CD4-positive, alpha-beta T cell (primary cell): Measurements from ENCODE around the gene UGT3A2. TPM values are rescaled to one million over a fixed set of nuclear protein-coding genes. Genes with fewer than 3 reads are reported as not detected.

Experiments used
- ATAC-seq: fragments of 200-7000 bp; cut with Tn5 transposase; one replicate; pipeline ENCODE4 v1.10.0; 2022; ENCODE audit warnings: mild to moderate bottlenecking; ENCODE audit not compliant: poor library complexity
- CTCF ChIA-PET: fragments of 350-600 bp; sonication (Branson Sonifier 250); formaldehyde crosslinking; loops from one replicate; lab custom pipeline; 2021; ENCODE audit warnings: antibody characterized with exemption, inconsistent platforms; lab: Charles Lee
- POLR2A ChIA-PET: fragments of 350-600 bp; sonication (Branson Sonifier 250); formaldehyde crosslinking; loops from one replicate; lab custom pipeline; 2021; ENCODE audit warnings: antibody characterized with exemption, inconsistent platforms; lab: Charles Lee
- DNase-seq, 14 experiments: peaks; one replicate each; pipeline ENCODE4 v3.0.0-alpha.2; 2013 to 2020; ENCODE audit warnings: mixed read lengths in 2 of 14
- H3K27ac ChIP-seq, 2 donors: one replicate each; pipeline versions ENCODE4 v1.5.1 to v1.7.0; 2013; ENCODE audit warnings: low read length in 2 of 2, low read depth in 1 of 2, mild to moderate bottlenecking in 1 of 2
- H3K27me3 ChIP-seq, 2 experiments: 1 replicate in 1 of 2; 2 replicates in 1 of 2; pipeline versions ENCODE4 v1.6.1 to v1.7.0; 2013; ENCODE audit warnings: low read length in 2 of 2, control low read depth in 1 of 2, mild to moderate bottlenecking in 1 of 2, moderate library complexity in 1 of 2; ENCODE audit not compliant: insufficient read depth in 2 of 2, control insufficient read depth in 1 of 2
- H3K36me3 ChIP-seq: one replicate; pipeline ENCODE4 v1.6.1; 2013; ENCODE audit warnings: low read length, control low read depth; ENCODE audit not compliant: insufficient read depth
- H3K4me1 ChIP-seq: one replicate; pipeline ENCODE4 v1.6.1; 2013; ENCODE audit warnings: low read length, control low read depth; ENCODE audit not compliant: insufficient read depth
- H3K4me3 ChIP-seq: one replicate; pipeline ENCODE4 v1.5.1; 2013; ENCODE audit warnings: mild to moderate bottlenecking, low read length, moderate library complexity
- H3K9me3 ChIP-seq, 2 experiments: 1 replicate in 1 of 2; 2 replicates in 1 of 2; pipeline versions ENCODE4 v1.6.1 to v1.7.0; 2013; ENCODE audit warnings: low read length in 2 of 2, mild to moderate bottlenecking in 2 of 2, control low read depth in 1 of 2, moderate library complexity in 1 of 2; ENCODE audit not compliant: control insufficient read depth in 1 of 2, insufficient read depth in 1 of 2
- H3K27ac Mint-ChIP-seq: one replicate; pipeline ENCODE4 v1.8.0; 2020; ENCODE audit warnings: mixed read lengths
- H3K27me3 Mint-ChIP-seq: one replicate; pipeline ENCODE4 v1.8.0; 2021; ENCODE audit warnings: mixed read lengths
- H3K36me3 Mint-ChIP-seq: one replicate; pipeline ENCODE4 v1.8.0; 2021; ENCODE audit warnings: low read depth, mixed read lengths
- H3K4me1 Mint-ChIP-seq: one replicate; pipeline ENCODE4 v1.8.0; 2021; ENCODE audit warnings: low read depth, mixed read lengths
- H3K4me3 Mint-ChIP-seq: one replicate; pipeline ENCODE4 v1.8.0; 2020; ENCODE audit warnings: mild to moderate bottlenecking, mixed read lengths
- H3K9me3 Mint-ChIP-seq: one replicate; pipeline ENCODE4 v1.8.0; 2020; ENCODE audit warnings: mixed read lengths
- intact Hi-C, 2 experiments: fragments of 100-400 bp; cut with DNase I in 1 of 2; cut with micrococcal nuclease in 1 of 2; formaldehyde crosslinking; loops; one replicate each; pipeline versions ENCODE4 v1.15.1 to v1.9.0; 2023 to 2025; cut with DNase I, micrococcal nuclease
- total RNA-seq, 174 experiments: library from RNA in 2 of 174; stranded (reverse) in 2 of 174; gene quantifications; one replicate each; pipeline ENCODE4 v1.2.3 and lab custom pipeline; 2021 to 2026
- TF ChIP-seq, protein P1 (sequence below): fragments of 200-600 bp; IDR thresholded peaks from one replicate; pipeline ENCODE4 v1.8.0; 2022; ENCODE audit warnings: antibody characterized with exemption, mild to moderate bottlenecking

Gene UGT3A2
- total RNA-seq, 2 experiments from 2014 or later: not detected

DNA sequence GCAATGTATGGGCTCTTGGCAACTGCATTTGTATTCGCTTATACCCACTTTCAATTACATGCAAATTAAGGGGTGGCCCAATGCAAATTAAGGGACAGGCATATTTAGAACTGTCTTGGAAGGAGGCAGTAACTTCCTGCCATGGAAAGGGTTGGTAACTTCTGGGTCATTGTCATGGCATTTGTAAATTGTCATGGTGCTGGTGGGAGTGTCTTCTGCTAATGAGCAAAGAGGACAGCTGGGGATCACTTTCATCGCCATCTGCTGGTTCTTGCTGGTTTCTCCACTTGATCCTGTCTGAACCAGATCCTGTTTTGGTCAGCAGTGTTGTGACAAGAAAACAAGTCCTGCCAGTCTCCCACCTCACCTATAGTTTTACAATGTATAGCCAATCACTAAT lies 23.3 kb upstream of the UGT3A2 start:
- ChIA-PET POLR2A (no interaction called here), CTCF (no interaction called here)
- ATAC-seq (no peak), DNase-seq (peak in 3 of 14 experiments; percentile 2 to 16 (median 10))
- H3K27me3 Mint-ChIP-seq: peaks cover 18% of the 10 kb centered on the region
- H3K27me3 ChIP-seq: peaks cover 0 to 6% of the 10 kb centered on the region in 2 experiments
- H3K4me1 ChIP-seq: no peaks in the 10 kb centered on the region
- H3K9me3 Mint-ChIP-seq: peaks cover 9% of the 10 kb centered on the region
- H3K4me3 Mint-ChIP-seq: no peak overlapping the region
- intact Hi-C loops: loop anchor here in 1 of 2 experiments (10.0 kb wide), 1 partner anchor 605 kb away; no protein-coding TSS in a partner anchor
- H3K9me3 ChIP-seq: peaks cover 0 to 6% of the 10 kb centered on the region in 2 experiments
- no peak overlapping the region for H3K27ac ChIP-seq
- H3K27ac Mint-ChIP-seq: no peak overlapping the region
- no peak overlapping the region for H3K4me3 ChIP-seq
- H3K36me3 ChIP-seq: no peaks in the 10 kb centered on the region
- no peaks in the 10 kb centered on the region for H3K36me3 Mint-ChIP-seq
- TF ChIP-seq, protein P1, sequence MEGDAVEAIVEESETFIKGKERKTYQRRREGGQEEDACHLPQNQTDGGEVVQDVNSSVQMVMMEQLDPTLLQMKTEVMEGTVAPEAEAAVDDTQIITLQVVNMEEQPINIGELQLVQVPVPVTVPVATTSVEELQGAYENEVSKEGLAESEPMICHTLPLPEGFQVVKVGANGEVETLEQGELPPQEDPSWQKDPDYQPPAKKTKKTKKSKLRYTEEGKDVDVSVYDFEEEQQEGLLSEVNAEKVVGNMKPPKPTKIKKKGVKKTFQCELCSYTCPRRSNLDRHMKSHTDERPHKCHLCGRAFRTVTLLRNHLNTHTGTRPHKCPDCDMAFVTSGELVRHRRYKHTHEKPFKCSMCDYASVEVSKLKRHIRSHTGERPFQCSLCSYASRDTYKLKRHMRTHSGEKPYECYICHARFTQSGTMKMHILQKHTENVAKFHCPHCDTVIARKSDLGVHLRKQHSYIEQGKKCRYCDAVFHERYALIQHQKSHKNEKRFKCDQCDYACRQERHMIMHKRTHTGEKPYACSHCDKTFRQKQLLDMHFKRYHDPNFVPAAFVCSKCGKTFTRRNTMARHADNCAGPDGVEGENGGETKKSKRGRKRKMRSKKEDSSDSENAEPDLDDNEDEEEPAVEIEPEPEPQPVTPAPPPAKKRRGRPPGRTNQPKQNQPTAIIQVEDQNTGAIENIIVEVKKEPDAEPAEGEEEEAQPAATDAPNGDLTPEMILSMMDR: no peak
- H3K4me1 Mint-ChIP-seq: no peaks in the 10 kb centered on the region

DNA sequence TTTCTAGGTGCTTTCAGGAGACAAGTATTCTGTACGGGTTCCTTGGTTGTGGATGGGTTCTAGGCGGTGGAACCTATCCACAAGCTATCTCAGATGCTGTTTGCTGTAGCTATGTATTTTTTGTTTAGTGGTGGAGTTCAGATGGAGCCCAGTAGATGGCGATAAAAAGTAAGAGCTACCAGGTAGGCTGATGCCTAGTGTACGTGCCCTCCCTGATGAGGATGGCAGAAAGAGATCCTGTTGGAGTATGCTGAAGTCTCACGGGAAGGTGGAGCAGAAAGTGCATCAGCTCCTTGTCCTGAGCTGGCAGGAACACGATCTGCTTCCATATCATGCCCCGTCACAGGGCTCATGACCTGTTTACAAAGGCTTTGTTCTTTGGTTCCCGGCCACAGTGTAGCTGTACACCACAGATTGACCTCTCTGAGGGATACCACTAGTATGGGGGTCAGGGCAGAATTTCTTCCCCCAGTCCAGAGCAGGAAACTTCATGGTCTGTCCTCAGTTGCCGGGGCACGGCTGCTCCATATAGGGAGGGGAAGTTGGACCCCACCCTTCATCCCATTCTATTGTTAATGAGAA lies 12.6 kb upstream of the UGT3A2 start:
- ATAC-seq (peak; percentile 59), DNase-seq (peak in 5 of 14 experiments; percentile 6 to 56 (median 38))
- no peak overlapping the region for H3K27ac ChIP-seq
- peaks cover 33% of the 10 kb centered on the region for H3K27me3 Mint-ChIP-seq
- H3K9me3 ChIP-seq: no peaks in the 10 kb centered on the region
- H3K4me1 Mint-ChIP-seq: no peaks in the 10 kb centered on the region
- ChIA-PET CTCF (interaction anchor here (1.0 to 1.5 kb wide), 6 partner anchors 14 to 428 kb away, joined by 3 to 4 read pairs (median 4); no protein-coding TSS in a partner anchor), POLR2A (interaction anchor here (1.1 kb wide), 1 partner anchor 72 kb away, joined by 3 read pairs; the partner anchor contains the start of genes LMBRD2 and SKP2)
- H3K4me3 Mint-ChIP-seq: no peak overlapping the region
- no peaks in the 10 kb centered on the region for H3K36me3 Mint-ChIP-seq
- peaks cover 0 to 13% of the 10 kb centered on the region in 2 experiments for H3K27me3 ChIP-seq
- H3K27ac Mint-ChIP-seq: no peak overlapping the region
- peaks cover 5% of the 10 kb centered on the region for H3K4me1 ChIP-seq
- H3K36me3 ChIP-seq: no peaks in the 10 kb centered on the region
- H3K4me3 ChIP-seq: no peak overlapping the region
- TF ChIP-seq, protein P1: peak; percentile 64
- intact Hi-C loops: loop anchor here (2.0 to 5.0 kb wide), 3 partner anchors 226 to 428 kb away; no protein-coding TSS in a partner anchor
- no peaks in the 10 kb centered on the region for H3K9me3 Mint-ChIP-seq

DNA sequence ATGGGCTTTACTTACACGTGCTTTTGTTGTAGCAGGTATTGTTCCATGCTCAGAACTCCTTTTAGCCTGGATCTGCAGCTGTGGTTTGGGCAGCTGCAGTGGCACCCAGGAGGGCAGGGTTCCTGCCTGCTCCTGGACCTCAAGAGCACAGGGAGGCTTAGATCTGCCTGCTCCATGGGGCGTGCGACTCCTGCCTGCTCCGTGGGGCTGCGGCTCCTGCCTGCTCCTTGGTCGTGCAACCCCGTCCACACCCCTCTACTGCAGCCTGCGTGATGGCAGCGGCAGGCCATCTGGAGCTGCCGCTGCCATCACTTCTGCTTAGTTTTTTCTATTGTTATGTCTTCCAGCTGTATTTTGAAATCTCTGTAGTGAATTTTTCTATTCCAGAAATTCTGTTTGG lies 11.7 kb upstream of the UGT3A2 start:
- Mint-ChIP-seq H3K4me1 (no peaks in the 10 kb centered on the region), H3K27me3 (peaks cover 25% of the 10 kb centered on the region), H3K4me3 (no peak overlapping the region), H3K9me3 (no peaks in the 10 kb centered on the region), H3K27ac (no peak overlapping the region), H3K36me3 (no peaks in the 10 kb centered on the region)
- no peak for ATAC-seq
- H3K27me3 ChIP-seq: peaks cover 0 to 10% of the 10 kb centered on the region in 2 experiments
- no peak for DNase-seq
- intact Hi-C loops: loop anchor here (2.0 to 5.0 kb wide), 3 partner anchors 226 to 428 kb away; no protein-coding TSS in a partner anchor
- CTCF ChIA-PET: interaction anchor here (1.0 to 1.5 kb wide), 5 partner anchors 13 to 427 kb away, joined by 3 to 4 read pairs (median 4); no protein-coding TSS in a partner anchor
- no peak overlapping the region for H3K4me3 ChIP-seq
- H3K9me3 ChIP-seq: no peaks in the 10 kb centered on the region
- TF ChIP-seq, protein P1: no peak
- no peak overlapping the region for H3K27ac ChIP-seq
- no peaks in the 10 kb centered on the region for H3K36me3 ChIP-seq
- H3K4me1 ChIP-seq: peaks cover 8% of the 10 kb centered on the region
- POLR2A ChIA-PET: interaction anchor here (1.1 kb wide), 1 partner anchor 73 kb away, joined by 3 read pairs; the partner anchor contains the start of genes LMBRD2 and SKP2
